ENCODE data around the gene DSCAM.

DNA sequence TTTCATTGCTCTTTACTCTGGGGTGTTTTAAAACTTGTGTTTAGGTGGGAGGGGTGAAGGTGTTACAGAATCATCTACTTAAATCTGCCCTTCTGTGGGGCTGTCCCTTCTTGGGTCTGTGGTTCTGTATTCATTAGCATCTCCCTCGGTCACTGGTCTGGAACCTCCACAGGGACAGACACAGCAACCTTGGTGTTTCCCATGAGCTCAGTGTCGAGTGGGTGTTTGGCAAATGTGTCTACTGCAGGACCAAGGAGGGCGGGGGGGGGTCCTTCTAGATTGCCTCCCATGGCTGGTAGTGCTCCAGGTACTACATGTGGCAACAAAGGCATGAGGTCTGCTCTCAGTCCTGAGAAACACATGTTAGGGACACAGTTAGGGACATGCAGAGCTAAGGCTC is 706.3 kb downstream of the DSCAM start:
- TF ChIP-seq, protein P1, sequence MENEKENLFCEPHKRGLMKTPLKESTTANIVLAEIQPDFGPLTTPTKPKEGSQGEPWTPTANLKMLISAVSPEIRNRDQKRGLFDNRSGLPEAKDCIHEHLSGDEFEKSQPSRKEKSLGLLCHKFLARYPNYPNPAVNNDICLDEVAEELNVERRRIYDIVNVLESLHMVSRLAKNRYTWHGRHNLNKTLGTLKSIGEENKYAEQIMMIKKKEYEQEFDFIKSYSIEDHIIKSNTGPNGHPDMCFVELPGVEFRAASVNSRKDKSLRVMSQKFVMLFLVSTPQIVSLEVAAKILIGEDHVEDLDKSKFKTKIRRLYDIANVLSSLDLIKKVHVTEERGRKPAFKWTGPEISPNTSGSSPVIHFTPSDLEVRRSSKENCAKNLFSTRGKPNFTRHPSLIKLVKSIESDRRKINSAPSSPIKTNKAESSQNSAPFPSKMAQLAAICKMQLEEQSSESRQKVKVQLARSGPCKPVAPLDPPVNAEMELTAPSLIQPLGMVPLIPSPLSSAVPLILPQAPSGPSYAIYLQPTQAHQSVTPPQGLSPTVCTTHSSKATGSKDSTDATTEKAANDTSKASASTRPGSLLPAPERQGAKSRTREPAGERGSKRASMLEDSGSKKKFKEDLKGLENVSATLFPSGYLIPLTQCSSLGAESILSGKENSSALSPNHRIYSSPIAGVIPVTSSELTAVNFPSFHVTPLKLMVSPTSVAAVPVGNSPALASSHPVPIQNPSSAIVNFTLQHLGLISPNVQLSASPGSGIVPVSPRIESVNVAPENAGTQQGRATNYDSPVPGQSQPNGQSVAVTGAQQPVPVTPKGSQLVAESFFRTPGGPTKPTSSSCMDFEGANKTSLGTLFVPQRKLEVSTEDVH (IDR thresholded peaks at IDR 0.05; ENCODE audit: low read depth, partially characterized antibody): no peak
- TF ChIP-seq CREB1 (IDR thresholded peaks at IDR 0.05; ENCODE audit: low read depth) (no peak), CHD2 (IDR thresholded peaks at IDR 0.05; ENCODE audit: borderline replicate concordance, low read depth, low read length) (no peak), FOS (IDR thresholded peaks at IDR 0.05; ENCODE audit: borderline replicate concordance, extremely low read depth, insufficient read length) (no peak), EZH2 (IDR thresholded peaks at IDR 0.05; ENCODE audit: borderline replicate concordance, control insufficient read depth, low read depth, low read length) (no peak), YY1 (IDR thresholded peaks at IDR 0.05; ENCODE audit: low read depth, low read length) (no peak), ZNF274 (IDR thresholded peaks at IDR 0.05; ENCODE audit: insufficient read depth, insufficient read length) (no peak), ZZZ3 (IDR thresholded peaks at IDR 0.05; ENCODE audit: control insufficient read depth, insufficient read length, low read depth) (no peak), POLR2A (IDR thresholded peaks at IDR 0.05; ENCODE audit: low read depth, low read length) (no peak)
- TF ChIP-seq, protein P2, sequence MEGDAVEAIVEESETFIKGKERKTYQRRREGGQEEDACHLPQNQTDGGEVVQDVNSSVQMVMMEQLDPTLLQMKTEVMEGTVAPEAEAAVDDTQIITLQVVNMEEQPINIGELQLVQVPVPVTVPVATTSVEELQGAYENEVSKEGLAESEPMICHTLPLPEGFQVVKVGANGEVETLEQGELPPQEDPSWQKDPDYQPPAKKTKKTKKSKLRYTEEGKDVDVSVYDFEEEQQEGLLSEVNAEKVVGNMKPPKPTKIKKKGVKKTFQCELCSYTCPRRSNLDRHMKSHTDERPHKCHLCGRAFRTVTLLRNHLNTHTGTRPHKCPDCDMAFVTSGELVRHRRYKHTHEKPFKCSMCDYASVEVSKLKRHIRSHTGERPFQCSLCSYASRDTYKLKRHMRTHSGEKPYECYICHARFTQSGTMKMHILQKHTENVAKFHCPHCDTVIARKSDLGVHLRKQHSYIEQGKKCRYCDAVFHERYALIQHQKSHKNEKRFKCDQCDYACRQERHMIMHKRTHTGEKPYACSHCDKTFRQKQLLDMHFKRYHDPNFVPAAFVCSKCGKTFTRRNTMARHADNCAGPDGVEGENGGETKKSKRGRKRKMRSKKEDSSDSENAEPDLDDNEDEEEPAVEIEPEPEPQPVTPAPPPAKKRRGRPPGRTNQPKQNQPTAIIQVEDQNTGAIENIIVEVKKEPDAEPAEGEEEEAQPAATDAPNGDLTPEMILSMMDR (IDR thresholded peaks at IDR 0.05 in 2 of 3, conservative IDR thresholded peaks at IDR 0.05 in 1 of 3; ENCODE audit: control insufficient read depth in 2 of 3, extremely low read depth in 1 of 3, insufficient read depth in 1 of 3, low read depth in 3 of 3, low read length in 3 of 3): no peak
- TF ChIP-seq, protein P3, sequence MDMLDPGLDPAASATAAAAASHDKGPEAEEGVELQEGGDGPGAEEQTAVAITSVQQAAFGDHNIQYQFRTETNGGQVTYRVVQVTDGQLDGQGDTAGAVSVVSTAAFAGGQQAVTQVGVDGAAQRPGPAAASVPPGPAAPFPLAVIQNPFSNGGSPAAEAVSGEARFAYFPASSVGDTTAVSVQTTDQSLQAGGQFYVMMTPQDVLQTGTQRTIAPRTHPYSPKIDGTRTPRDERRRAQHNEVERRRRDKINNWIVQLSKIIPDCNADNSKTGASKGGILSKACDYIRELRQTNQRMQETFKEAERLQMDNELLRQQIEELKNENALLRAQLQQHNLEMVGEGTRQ (IDR thresholded peaks at IDR 0.05; ENCODE audit: borderline replicate concordance, low read depth, low read length): no peak

Data from GM12878 (cell line).